ENCODE data around the gene RNF130. TPM values are rescaled to one million over a fixed set of nuclear protein-coding genes. Genes with fewer than 3 reads are reported as not detected.
"Not testable (repeated sequence)": the region's sequence is repeated elsewhere in the genome, so short reads cannot be mapped to it uniquely, and the experiment has no call there.

RNF130 gene
- total RNA-seq, 1 donor: 128 TPM

DNA sequence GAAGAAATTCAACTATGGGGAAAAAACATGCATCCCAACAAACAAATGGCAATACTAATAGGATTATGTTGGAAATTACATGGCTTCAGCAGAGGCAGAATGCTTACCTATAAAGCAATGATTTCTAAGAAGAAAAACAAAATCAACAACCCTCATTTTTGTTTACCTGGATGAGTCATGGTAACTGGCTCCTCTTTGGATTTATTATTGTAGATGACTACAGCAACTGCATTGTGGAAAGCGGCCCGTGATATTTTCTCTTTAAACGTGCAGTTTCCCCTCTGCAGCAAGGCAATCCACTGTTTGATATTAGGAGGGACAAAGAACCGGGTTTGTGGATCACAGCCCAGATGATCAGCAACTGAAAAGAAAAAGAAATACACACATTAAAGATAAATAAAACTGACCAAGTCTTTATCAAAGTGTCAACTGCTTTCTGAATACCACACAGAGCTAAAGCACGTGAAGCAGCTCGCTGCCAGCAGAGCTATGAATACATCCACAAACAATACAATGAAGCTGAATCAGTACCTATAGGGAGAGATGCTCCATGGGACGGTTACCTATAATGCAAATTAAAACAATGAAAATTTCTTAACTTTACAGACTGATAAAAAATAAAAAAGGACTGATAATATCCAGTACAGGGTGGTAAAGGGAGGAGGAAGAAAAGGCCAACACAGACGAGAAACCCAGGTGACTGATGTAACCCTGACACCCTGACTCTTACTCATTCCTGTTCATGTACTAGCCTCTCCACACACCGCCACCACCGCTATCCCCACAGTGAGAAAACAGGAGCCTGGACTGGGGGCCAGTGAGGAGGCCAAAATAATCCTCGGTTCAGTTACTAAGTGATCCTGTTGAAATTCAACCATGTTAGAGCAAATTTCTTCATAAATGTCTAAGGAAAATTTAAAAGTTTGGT is 31.0 kb downstream of the RNF130 start:
- Histone ChIP-seq H3K4me3 (ENCODE audit: low read length) (no peak overlapping the region), H3K27me3 (ENCODE audit: insufficient read depth, low read length) (no peaks in the 10 kb centered on the region), H3K9me3 (ENCODE audit: low read depth, low read length) (peaks cover 11% of the 10 kb centered on the region), H3K4me1 (ENCODE audit: insufficient read depth, low read length) (no peaks in the 10 kb centered on the region)

DNA sequence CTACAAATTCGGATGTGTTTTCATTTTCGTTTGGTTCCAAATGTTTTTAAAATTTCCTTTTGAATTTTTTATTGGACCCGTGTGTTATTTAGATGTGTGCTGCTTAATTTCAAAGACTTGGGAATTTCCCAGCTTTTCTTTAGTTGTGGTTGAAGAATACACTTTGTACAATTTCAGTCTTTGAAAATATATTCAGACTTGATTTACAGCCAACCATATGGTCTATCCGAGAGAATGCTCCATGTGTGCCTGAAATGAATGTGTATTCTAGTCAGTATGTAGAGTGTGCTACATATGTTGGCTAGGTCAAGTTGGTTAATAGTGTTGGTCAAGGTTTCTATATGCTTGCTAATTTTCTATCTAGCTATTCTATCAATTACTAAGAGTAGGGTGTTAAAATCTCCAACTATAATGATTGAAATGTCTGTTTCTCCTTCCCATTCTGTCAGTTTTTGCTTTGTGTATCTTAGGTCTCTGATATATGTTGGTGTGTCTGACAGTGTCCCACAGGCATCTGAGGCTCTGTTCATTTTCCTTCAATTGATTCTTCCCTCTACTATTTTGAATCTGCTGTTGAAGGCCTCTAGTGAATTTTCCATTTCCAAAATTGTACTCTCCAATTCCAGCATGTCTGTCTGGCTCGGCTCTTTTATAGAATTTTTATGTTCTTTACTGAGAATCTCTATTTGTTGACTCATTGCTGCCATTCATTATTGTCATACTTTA is 36.2 kb downstream of the RNF130 start:
- Histone ChIP-seq H3K4me1 (ENCODE audit: insufficient read depth, low read length) (no peaks in the 10 kb centered on the region), H3K27me3 (ENCODE audit: insufficient read depth, low read length) (no peaks in the 10 kb centered on the region), H3K9me3 (ENCODE audit: low read depth, low read length) (peaks cover 17% of the 10 kb centered on the region), H3K4me3 (ENCODE audit: low read length) (no peak overlapping the region)

GRCh38 chr5:180034564-180034963 is 37.0 kb downstream of the RNF130 start:
- no peaks in the 10 kb centered on the region for H3K4me1 ChIP-seq (ENCODE audit: insufficient read depth, low read length)
- no peaks in the 10 kb centered on the region for H3K27me3 ChIP-seq (ENCODE audit: insufficient read depth, low read length)
- H3K4me3 ChIP-seq (ENCODE audit: low read length): no peak overlapping the region
- H3K9me3 ChIP-seq (ENCODE audit: low read depth, low read length): peaks cover 17% of the 10 kb centered on the region

GRCh38 chr5:180027459-180028089 is 44.0 kb downstream of the RNF130 start:
- H3K4me1 ChIP-seq (ENCODE audit: insufficient read depth, low read length): peaks cover 21% of the 10 kb centered on the region
- H3K4me3 ChIP-seq (ENCODE audit: low read length): no peak overlapping the region
- no peaks in the 10 kb centered on the region for H3K27me3 ChIP-seq (ENCODE audit: insufficient read depth, low read length)
- H3K9me3 ChIP-seq (ENCODE audit: low read depth, low read length): no peaks in the 10 kb centered on the region

GRCh38 chr5:180026734-180027458 is 44.7 kb downstream of the RNF130 start:
- Histone ChIP-seq H3K27me3 (ENCODE audit: insufficient read depth, low read length) (no peaks in the 10 kb centered on the region), H3K4me1 (ENCODE audit: insufficient read depth, low read length) (peaks cover 21% of the 10 kb centered on the region), H3K4me3 (ENCODE audit: low read length) (no peak overlapping the region), H3K9me3 (ENCODE audit: low read depth, low read length) (no peaks in the 10 kb centered on the region)

DNA sequence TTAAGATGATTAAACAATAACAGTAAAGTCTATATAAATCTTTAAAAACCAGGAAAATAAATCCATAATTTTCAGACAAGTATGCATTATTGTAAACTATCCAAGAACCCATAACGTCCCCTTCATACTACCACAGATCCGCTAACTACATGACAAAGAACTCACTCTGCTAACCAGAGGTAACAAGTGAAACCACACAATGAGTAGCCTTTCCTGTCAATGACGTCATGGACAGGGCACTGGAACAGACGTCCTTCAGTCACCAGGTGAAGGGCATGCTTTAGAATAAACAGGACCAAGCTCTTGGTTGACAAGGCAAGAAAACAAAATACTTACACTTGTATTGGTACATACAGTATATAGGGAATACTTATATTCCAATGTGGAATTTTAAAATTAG is 45.2 kb downstream of the RNF130 start:
- Histone ChIP-seq H3K9me3 (ENCODE audit: low read depth, low read length) (no peaks in the 10 kb centered on the region), H3K4me3 (ENCODE audit: low read length) (no peak overlapping the region), H3K27me3 (ENCODE audit: insufficient read depth, low read length) (no peaks in the 10 kb centered on the region), H3K4me1 (ENCODE audit: insufficient read depth, low read length) (peaks cover 21% of the 10 kb centered on the region)

DNA sequence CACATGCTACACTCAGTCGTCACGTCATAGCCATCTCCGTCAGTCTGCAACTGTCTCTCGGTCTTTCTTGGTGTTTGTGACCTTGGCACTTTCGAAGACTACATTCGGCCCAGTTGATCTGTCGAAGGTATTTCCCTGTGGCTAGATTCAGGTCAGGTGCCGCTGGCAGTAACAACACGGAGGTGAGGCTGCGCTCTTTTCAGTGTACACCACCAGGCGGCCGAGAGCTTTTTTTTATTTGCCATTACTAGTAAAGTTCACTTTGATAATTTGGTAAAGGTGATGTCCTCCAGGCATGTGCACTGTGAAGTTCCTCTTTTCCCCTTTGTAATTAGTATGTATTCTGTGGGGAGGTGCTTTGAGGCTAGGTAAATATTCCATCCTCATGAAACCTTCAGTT is 49.7 kb downstream of the RNF130 start:
- Histone ChIP-seq H3K4me3 (ENCODE audit: low read length) (no peak overlapping the region), H3K9me3 (ENCODE audit: low read depth, low read length) (no peaks in the 10 kb centered on the region), H3K27me3 (ENCODE audit: insufficient read depth, low read length) (no peaks in the 10 kb centered on the region), H3K4me1 (ENCODE audit: insufficient read depth, low read length) (peaks cover 19% of the 10 kb centered on the region)

DNA sequence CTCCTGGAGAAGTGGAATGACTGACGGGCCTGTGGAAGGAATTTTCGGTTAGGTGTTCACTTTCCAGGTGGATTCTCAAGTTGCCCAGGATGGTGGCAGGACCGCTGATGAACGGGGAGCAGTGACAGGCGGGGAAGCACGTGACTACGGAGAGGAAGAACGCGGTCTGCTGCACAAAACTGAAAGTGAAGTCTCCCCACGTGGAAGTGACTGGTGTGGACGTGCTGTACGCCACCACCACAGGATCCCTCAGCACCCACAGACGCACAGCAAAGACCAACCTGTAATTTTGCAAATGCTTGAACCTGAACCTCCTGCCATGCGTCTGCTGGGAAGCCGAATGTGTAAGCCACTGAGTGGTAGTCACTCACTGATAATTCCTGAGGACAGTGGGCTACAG is 51.4 kb downstream of the RNF130 start:
- Histone ChIP-seq H3K27me3 (ENCODE audit: insufficient read depth, low read length) (no peaks in the 10 kb centered on the region), H3K9me3 (ENCODE audit: low read depth, low read length) (no peaks in the 10 kb centered on the region), H3K4me1 (ENCODE audit: insufficient read depth, low read length) (peaks cover 12% of the 10 kb centered on the region), H3K4me3 (ENCODE audit: low read length) (no peak overlapping the region)

DNA sequence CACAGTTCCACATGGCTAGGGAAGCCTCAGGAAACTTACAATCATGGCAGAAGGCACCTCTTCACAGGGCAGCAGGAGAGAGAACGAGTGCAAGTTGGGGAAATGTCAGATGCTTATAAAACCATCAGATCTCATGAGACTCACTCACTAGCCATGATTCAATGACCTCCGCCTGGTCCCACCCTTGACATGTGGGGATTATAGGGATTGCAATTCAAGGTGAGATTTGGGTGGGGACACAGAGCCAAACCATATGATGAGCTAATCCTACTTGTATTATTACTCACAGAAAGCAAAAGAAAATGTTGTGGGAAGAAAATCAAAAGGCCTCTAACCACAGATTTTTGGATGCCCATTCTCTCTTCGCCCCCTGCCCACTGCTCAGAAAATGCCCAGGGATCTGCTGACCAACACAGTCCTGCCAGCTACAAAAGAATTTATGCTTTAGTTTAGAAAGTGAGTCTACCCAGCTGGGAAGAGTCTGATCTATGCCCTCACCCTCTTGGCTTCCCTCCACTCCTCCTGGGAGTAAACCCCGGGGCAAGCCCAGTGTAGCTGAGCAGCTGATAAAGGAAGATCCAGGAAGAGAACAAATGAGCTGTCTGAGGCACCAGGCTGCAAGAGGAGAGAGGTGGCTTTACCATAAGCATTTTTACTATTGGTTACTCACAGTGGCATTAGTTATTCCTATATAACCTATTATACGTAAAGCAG is 53.1 kb downstream of the RNF130 start:
- Histone ChIP-seq H3K4me3 (ENCODE audit: low read length) (no peak overlapping the region), H3K27me3 (ENCODE audit: insufficient read depth, low read length) (no peaks in the 10 kb centered on the region), H3K9me3 (ENCODE audit: low read depth, low read length) (no peaks in the 10 kb centered on the region), H3K4me1 (ENCODE audit: insufficient read depth, low read length) (no peaks in the 10 kb centered on the region)

DNA sequence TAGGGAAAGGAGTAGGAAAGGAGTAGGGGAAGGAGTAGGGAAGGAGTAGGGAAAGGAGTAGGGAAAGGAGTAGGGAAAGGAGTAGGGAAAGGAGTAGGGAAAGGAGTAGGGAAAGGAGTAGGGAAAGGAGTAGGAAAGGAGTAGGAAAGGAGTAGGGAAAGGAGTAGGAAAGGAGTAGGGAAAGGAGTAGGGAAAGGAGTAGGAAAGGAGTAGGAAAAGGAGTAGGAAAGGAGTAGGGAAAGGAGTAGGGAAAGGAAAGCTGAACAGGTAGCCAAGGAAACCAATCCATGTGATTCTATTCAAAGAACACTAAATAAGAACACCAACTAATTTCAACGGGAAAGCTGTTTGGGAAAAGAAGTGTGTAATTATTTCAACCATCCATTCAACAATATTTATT is 56.0 kb downstream of the RNF130 start:
- not testable (repeated sequence) for H3K9me3 ChIP-seq (ENCODE audit: low read depth, low read length); H3K4me3 ChIP-seq (ENCODE audit: low read length); H3K27me3 ChIP-seq (ENCODE audit: insufficient read depth, low read length); H3K4me1 ChIP-seq (ENCODE audit: insufficient read depth, low read length)

DNA sequence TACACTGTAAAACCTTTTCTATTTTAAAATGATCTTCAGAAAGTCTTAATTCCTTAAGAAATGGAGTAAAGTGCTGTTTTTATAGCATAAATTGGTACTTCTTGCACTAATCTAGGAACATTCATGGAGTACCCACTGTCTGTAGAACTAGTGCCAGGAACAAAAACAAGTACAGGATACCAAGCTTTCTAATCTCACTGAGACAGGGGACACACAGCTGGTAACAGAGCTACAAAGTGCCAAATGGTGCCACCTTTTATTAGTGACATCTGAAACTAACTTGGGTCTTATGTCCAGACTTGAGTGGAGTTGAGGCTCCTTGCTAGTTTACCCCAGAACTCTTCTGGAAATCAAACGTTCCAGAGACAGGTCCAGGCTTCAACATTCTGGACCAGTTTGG is 57.9 kb downstream of the RNF130 start:
- H3K4me3 ChIP-seq (ENCODE audit: low read length): no peak overlapping the region
- no peaks in the 10 kb centered on the region for H3K9me3 ChIP-seq (ENCODE audit: low read depth, low read length)
- no peaks in the 10 kb centered on the region for H3K4me1 ChIP-seq (ENCODE audit: insufficient read depth, low read length)
- no peaks in the 10 kb centered on the region for H3K27me3 ChIP-seq (ENCODE audit: insufficient read depth, low read length)

- no peaks in the 10 kb centered on the region for H3K9me3 ChIP-seq (ENCODE audit: low read depth, low read length)
- peaks cover 12% of the 10 kb centered on the region for H3K4me1 ChIP-seq (ENCODE audit: insufficient read depth, low read length)
- no peak overlapping the region for H3K4me3 ChIP-seq (ENCODE audit: low read length)
- H3K27me3 ChIP-seq (ENCODE audit: insufficient read depth, low read length): no peaks in the 10 kb centered on the region
These were observed 59.2 kb downstream of the RNF130 start for GRCh38 chr5:180012316-180012715.

DNA sequence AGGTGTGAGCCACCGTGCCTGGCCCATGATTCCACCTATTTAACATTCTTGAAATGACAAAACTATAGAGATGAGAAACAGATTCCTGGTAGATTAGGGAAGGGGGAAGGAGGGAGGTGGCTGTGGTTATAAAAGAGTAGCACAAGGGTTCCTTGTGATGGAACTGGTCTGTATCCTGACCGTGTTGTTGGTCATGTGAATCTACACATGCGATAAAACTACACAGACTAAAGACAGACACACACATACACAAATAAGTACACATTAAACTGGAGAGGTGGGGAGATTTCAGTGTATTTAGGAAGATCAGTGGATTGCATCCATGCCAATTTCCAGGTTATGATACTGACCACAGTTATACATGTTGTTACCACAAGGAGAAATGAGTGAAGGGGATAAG is 60.9 kb downstream of the RNF130 start:
- H3K4me1 ChIP-seq (ENCODE audit: insufficient read depth, low read length): peaks cover 16% of the 10 kb centered on the region

DNA sequence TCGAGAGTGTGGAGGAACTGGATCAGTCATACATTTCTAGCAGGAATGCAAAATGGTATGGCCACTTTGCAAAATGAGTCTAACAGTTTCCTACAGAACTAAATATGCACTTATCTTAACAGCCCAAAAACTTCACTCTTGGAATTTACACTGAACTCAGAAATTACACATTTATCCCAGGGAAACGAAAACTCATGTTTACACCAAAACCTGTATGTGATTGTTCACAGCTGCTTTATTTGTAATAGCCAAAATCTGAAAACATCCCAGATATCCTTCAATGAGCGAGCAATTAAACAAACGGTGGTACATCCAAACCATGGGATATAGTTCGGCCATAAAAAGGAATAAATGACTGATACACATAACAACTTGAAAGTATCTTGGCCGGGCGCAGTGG is 62.0 kb downstream of the RNF130 start:
- peaks cover 16% of the 10 kb centered on the region for H3K4me1 ChIP-seq (ENCODE audit: insufficient read depth, low read length)
- no peak overlapping the region for H3K4me3 ChIP-seq (ENCODE audit: low read length)
- H3K27me3 ChIP-seq (ENCODE audit: insufficient read depth, low read length): no peaks in the 10 kb centered on the region
- H3K9me3 ChIP-seq (ENCODE audit: low read depth, low read length): no peaks in the 10 kb centered on the region

More for the DNA sequence above, 60.9 kb downstream of the RNF130 start:
- no peaks in the 10 kb centered on the region for H3K9me3 ChIP-seq (ENCODE audit: low read depth, low read length)
- H3K4me3 ChIP-seq (ENCODE audit: low read length): no peak overlapping the region
- no peaks in the 10 kb centered on the region for H3K27me3 ChIP-seq (ENCODE audit: insufficient read depth, low read length)

Data from mononuclear cell (primary cell).